ENCODE results near the gene VPS13D.

VPS13D gene

GRCh38 chr1:12406211-12407021, 176.6 kb downstream of the VPS13D start:
- Histone ChIP-seq H3K27me3 (ENCODE audit: insufficient read depth, insufficient read length) (no peaks in the 10 kb centered on the region), H3K4me3 (ENCODE audit: insufficient read length, low read depth) (no peak overlapping the region), H3K36me3 (ENCODE audit: insufficient read depth, insufficient read length, low read length) (peaks cover 27% of the 10 kb centered on the region), H3K9ac (ENCODE audit: insufficient read length, low read depth) (no peak overlapping the region), H3K4me1 (ENCODE audit: insufficient read depth, insufficient read length) (no peaks in the 10 kb centered on the region), H3K9me3 (ENCODE audit: insufficient read depth, low read length) (peaks cover 16% of the 10 kb centered on the region)
- TF ChIP-seq SUZ12 (IDR thresholded peaks at IDR 0.05; ENCODE audit: extremely low read depth, insufficient read depth, insufficient read length) (no peak), YY1 (IDR thresholded peaks at IDR 0.05; ENCODE audit: insufficient read depth, insufficient read length) (no peak), ZNF274 (IDR thresholded peaks at IDR 0.05; ENCODE audit: low read depth, low read length) (no peak)
- DNase-seq (ENCODE audit: low read depth, low spot score): no peak

GRCh38 chr1:12407050-12407961, 177.5 kb downstream of the VPS13D start:
- no peak overlapping the region for H3K9ac ChIP-seq (ENCODE audit: insufficient read length, low read depth)
- peaks cover 23% of the 10 kb centered on the region for H3K36me3 ChIP-seq (ENCODE audit: insufficient read depth, insufficient read length, low read length)
- no peak overlapping the region for H3K4me3 ChIP-seq (ENCODE audit: insufficient read length, low read depth)
- TF ChIP-seq SUZ12 (IDR thresholded peaks at IDR 0.05; ENCODE audit: extremely low read depth, insufficient read depth, insufficient read length): no peak
- TF ChIP-seq ZNF274 (IDR thresholded peaks at IDR 0.05; ENCODE audit: low read depth, low read length): no peak
- no peak for TF ChIP-seq YY1 (IDR thresholded peaks at IDR 0.05; ENCODE audit: insufficient read depth, insufficient read length)
- DNase-seq (ENCODE audit: low read depth, low spot score): no peak
- H3K4me1 ChIP-seq (ENCODE audit: insufficient read depth, insufficient read length): no peaks in the 10 kb centered on the region
- H3K27me3 ChIP-seq (ENCODE audit: insufficient read depth, insufficient read length): no peaks in the 10 kb centered on the region
- peaks cover 16% of the 10 kb centered on the region for H3K9me3 ChIP-seq (ENCODE audit: insufficient read depth, low read length)

- H3K36me3 ChIP-seq (ENCODE audit: insufficient read depth, insufficient read length, low read length): peaks cover 18% of the 10 kb centered on the region
- TF ChIP-seq SUZ12 (IDR thresholded peaks at IDR 0.05; ENCODE audit: extremely low read depth, insufficient read depth, insufficient read length) (no peak), ZNF274 (IDR thresholded peaks at IDR 0.05; ENCODE audit: low read depth, low read length) (no peak), YY1 (IDR thresholded peaks at IDR 0.05; ENCODE audit: insufficient read depth, insufficient read length) (no peak)
- H3K4me1 ChIP-seq (ENCODE audit: insufficient read depth, insufficient read length): no peaks in the 10 kb centered on the region
- no peak overlapping the region for H3K9ac ChIP-seq (ENCODE audit: insufficient read length, low read depth)
- no peak for DNase-seq (ENCODE audit: low read depth, low spot score)
- no peak overlapping the region for H3K4me3 ChIP-seq (ENCODE audit: insufficient read length, low read depth)
- peaks cover 16% of the 10 kb centered on the region for H3K9me3 ChIP-seq (ENCODE audit: insufficient read depth, low read length)
- H3K27me3 ChIP-seq (ENCODE audit: insufficient read depth, insufficient read length): no peaks in the 10 kb centered on the region
Observed at GRCh38 chr1:12407962-12408454, 178.2 kb downstream of the VPS13D start.

GRCh38 chr1:12408662-12409061, 178.8 kb downstream of the VPS13D start:
- no peaks in the 10 kb centered on the region for H3K27me3 ChIP-seq (ENCODE audit: insufficient read depth, insufficient read length)
- H3K4me3 ChIP-seq (ENCODE audit: insufficient read length, low read depth): no peak overlapping the region
- TF ChIP-seq SUZ12 (IDR thresholded peaks at IDR 0.05; ENCODE audit: extremely low read depth, insufficient read depth, insufficient read length): no peak
- no peak for TF ChIP-seq ZNF274 (IDR thresholded peaks at IDR 0.05; ENCODE audit: low read depth, low read length)
- TF ChIP-seq YY1 (IDR thresholded peaks at IDR 0.05; ENCODE audit: insufficient read depth, insufficient read length): no peak
- no peak for DNase-seq (ENCODE audit: low read depth, low spot score)
- no peak overlapping the region for H3K9ac ChIP-seq (ENCODE audit: insufficient read length, low read depth)
- peaks cover 16% of the 10 kb centered on the region for H3K9me3 ChIP-seq (ENCODE audit: insufficient read depth, low read length)
- no peaks in the 10 kb centered on the region for H3K4me1 ChIP-seq (ENCODE audit: insufficient read depth, insufficient read length)
- peaks cover 14% of the 10 kb centered on the region for H3K36me3 ChIP-seq (ENCODE audit: insufficient read depth, insufficient read length, low read length)

GRCh38 chr1:12409681-12410080, 179.9 kb downstream of the VPS13D start:
- H3K4me1 ChIP-seq (ENCODE audit: insufficient read depth, insufficient read length): no peaks in the 10 kb centered on the region
- TF ChIP-seq ZNF274 (IDR thresholded peaks at IDR 0.05; ENCODE audit: low read depth, low read length) (no peak), YY1 (IDR thresholded peaks at IDR 0.05; ENCODE audit: insufficient read depth, insufficient read length) (no peak), SUZ12 (IDR thresholded peaks at IDR 0.05; ENCODE audit: extremely low read depth, insufficient read depth, insufficient read length) (no peak)
- no peaks in the 10 kb centered on the region for H3K27me3 ChIP-seq (ENCODE audit: insufficient read depth, insufficient read length)
- DNase-seq (ENCODE audit: low read depth, low spot score): no peak
- H3K4me3 ChIP-seq (ENCODE audit: insufficient read length, low read depth): no peak overlapping the region
- no peak overlapping the region for H3K9ac ChIP-seq (ENCODE audit: insufficient read length, low read depth)
- H3K36me3 ChIP-seq (ENCODE audit: insufficient read depth, insufficient read length, low read length): peaks cover 7% of the 10 kb centered on the region
- H3K9me3 ChIP-seq (ENCODE audit: insufficient read depth, low read length): peaks cover 16% of the 10 kb centered on the region

- Histone ChIP-seq H3K36me3 (ENCODE audit: insufficient read depth, insufficient read length, low read length) (peaks cover 2% of the 10 kb centered on the region), H3K4me3 (ENCODE audit: insufficient read length, low read depth) (no peak overlapping the region), H3K9ac (ENCODE audit: insufficient read length, low read depth) (no peak overlapping the region), H3K4me1 (ENCODE audit: insufficient read depth, insufficient read length) (no peaks in the 10 kb centered on the region), H3K27me3 (ENCODE audit: insufficient read depth, insufficient read length) (no peaks in the 10 kb centered on the region), H3K9me3 (ENCODE audit: insufficient read depth, low read length) (peaks cover 16% of the 10 kb centered on the region)
- DNase-seq (ENCODE audit: low read depth, low spot score): no peak
- TF ChIP-seq YY1 (IDR thresholded peaks at IDR 0.05; ENCODE audit: insufficient read depth, insufficient read length) (no peak), SUZ12 (IDR thresholded peaks at IDR 0.05; ENCODE audit: extremely low read depth, insufficient read depth, insufficient read length) (no peak), ZNF274 (IDR thresholded peaks at IDR 0.05; ENCODE audit: low read depth, low read length) (no peak)
Observed at GRCh38 chr1:12410351-12410750, 180.5 kb downstream of the VPS13D start.

GRCh38 chr1:12411098-12411497, 181.3 kb downstream of the VPS13D start:
- Histone ChIP-seq H3K4me1 (ENCODE audit: insufficient read depth, insufficient read length) (no peaks in the 10 kb centered on the region), H3K27me3 (ENCODE audit: insufficient read depth, insufficient read length) (no peaks in the 10 kb centered on the region), H3K4me3 (ENCODE audit: insufficient read length, low read depth) (no peak overlapping the region), H3K36me3 (ENCODE audit: insufficient read depth, insufficient read length, low read length) (peaks cover 5% of the 10 kb centered on the region), H3K9ac (ENCODE audit: insufficient read length, low read depth) (no peak overlapping the region), H3K9me3 (ENCODE audit: insufficient read depth, low read length) (peaks cover 16% of the 10 kb centered on the region)
- no peak for DNase-seq (ENCODE audit: low read depth, low spot score)
- TF ChIP-seq YY1 (IDR thresholded peaks at IDR 0.05; ENCODE audit: insufficient read depth, insufficient read length) (no peak), SUZ12 (IDR thresholded peaks at IDR 0.05; ENCODE audit: extremely low read depth, insufficient read depth, insufficient read length) (no peak), ZNF274 (IDR thresholded peaks at IDR 0.05; ENCODE audit: low read depth, low read length) (no peak)

Measured in NT2/D1 (cell line).